BLaER1 treated with 17β-estradiol and CSF1 and Interleukin-3, amounts not matched to agents 10 nM and 100 nM (cell line): ENCODE data around the gene YAF2.
"Not testable (repeated sequence)": the region's sequence is repeated elsewhere in the genome, so short reads cannot be mapped to it uniquely, and the experiment has no call there.

Experiments
- H3K27ac ChIP-seq, 11 experiments: shearing (Covaris generic); formaldehyde crosslinking; 2 replicates each; pipeline ENCODE4 v1.8.1; 2022
- H3K27me3 ChIP-seq, 11 experiments: shearing (Covaris generic); formaldehyde crosslinking; 2 replicates each; pipeline ENCODE4 v1.8.1; 2022
- H3K36me3 ChIP-seq, 11 experiments: shearing (Covaris generic); formaldehyde crosslinking; 2 replicates each; pipeline ENCODE4 v1.8.1; 2022
- H3K4me1 ChIP-seq, 10 experiments: shearing (Covaris generic); formaldehyde crosslinking; 2 replicates each; pipeline ENCODE4 v1.8.1; 2022
- H3K4me2 ChIP-seq, 11 experiments: shearing (Covaris generic); formaldehyde crosslinking; 2 replicates each; pipeline ENCODE4 v1.8.1; 2022
- H3K4me3 ChIP-seq, 10 experiments: shearing (Covaris generic); formaldehyde crosslinking; 2 replicates each; pipeline ENCODE4 v1.8.1; 2022
- H3K9ac ChIP-seq, 11 experiments: shearing (Covaris generic); formaldehyde crosslinking; 2 replicates each; pipeline ENCODE4 v1.8.1; 2022
- H3K9me3 ChIP-seq, 11 experiments: shearing (Covaris generic); formaldehyde crosslinking; replicated peaks in 1 of 11; 2 replicates each; pipeline ENCODE4 v1.8.1; 2022
- H4K20me1 ChIP-seq, 11 experiments: shearing (Covaris generic); formaldehyde crosslinking; 2 replicates each; pipeline ENCODE4 v1.8.1; 2022
- Cebpa-rat ChIP-seq, 11 experiments: shearing (Covaris generic); IDR thresholded peaks; 2 replicates each; pipeline ENCODE4 v1.8.1; 2022

YAF2 gene

GRCh38 chr12:42217656-42218055 lies 20.4 kb downstream of the YAF2 start:
- H3K9ac ChIP-seq: no peak overlapping the region

GRCh38 chr12:42216737-42217136 lies 21.3 kb downstream of the YAF2 start:
- no peaks in the 10 kb centered on the region for H3K27me3 ChIP-seq
- H3K9ac ChIP-seq: no peak overlapping the region
- peaks cover 0 to 11% (median 0%) of the 10 kb centered on the region in 10 experiments; a peak in 3 of 20 replicates for H3K4me1 ChIP-seq
- H4K20me1 ChIP-seq: peaks cover 4 to 66% (median 15%) of the 10 kb centered on the region in 11 experiments; a peak in 14 of 22 replicates
- no peak overlapping the region for H3K4me2 ChIP-seq
- TF ChIP-seq Cebpa-rat (IDR thresholded peaks at IDR 0.05): no peak
- peaks cover 0 to 31% (median 14%) of the 10 kb centered on the region in 11 experiments; a peak in 13 of 22 replicates for H3K36me3 ChIP-seq
- H3K9me3 ChIP-seq: 0 out of 22 replicates have a peak, but pooled peaks cover 0 to 9% (median 0%) of the 10 kb centered on the region in 11 experiments
- H3K4me3 ChIP-seq: no peak overlapping the region
- no peak overlapping the region for H3K27ac ChIP-seq

More at GRCh38 chr12:42217656-42218055, 20.4 kb downstream of the YAF2 start:
- Histone ChIP-seq H3K4me2 (no peak overlapping the region), H3K4me1 (peaks cover 0 to 11% (median 0%) of the 10 kb centered on the region in 10 experiments; a peak in 3 of 20 replicates), H3K9me3 (0 out of 22 replicates have a peak, but pooled peaks cover 0 to 9% (median 0%) of the 10 kb centered on the region in 11 experiments), H4K20me1 (peaks cover 4 to 60% (median 13%) of the 10 kb centered on the region in 11 experiments; a peak in 14 of 22 replicates), H3K36me3 (peaks cover 0 to 31% (median 14%) of the 10 kb centered on the region in 11 experiments; a peak in 13 of 22 replicates), H3K4me3 (no peak overlapping the region), H3K27me3 (no peaks in the 10 kb centered on the region), H3K27ac (no peak overlapping the region)
- TF ChIP-seq Cebpa-rat (IDR thresholded peaks at IDR 0.05): no peak

GRCh38 chr12:42215759-42216158 lies 22.3 kb downstream of the YAF2 start:
- not testable (repeated sequence) for H3K27ac ChIP-seq, H3K27me3 ChIP-seq, H3K9ac ChIP-seq, H3K9me3 ChIP-seq, H3K4me3 ChIP-seq
- Histone ChIP-seq H3K4me1 (peaks cover 0 to 11% (median 0%) of the 10 kb centered on the region in 10 experiments; a peak in 3 of 20 replicates), H4K20me1 (peaks cover 4 to 67% (median 15%) of the 10 kb centered on the region in 11 experiments; a peak in 15 of 22 replicates), H3K4me2 (0 out of 22 replicates have a peak overlapping the region, but pooled peaks of 1 of the 11 experiments have one; percentile 4), H3K36me3 (peaks cover 0 to 28% (median 12%) of the 10 kb centered on the region in 11 experiments; a peak in 13 of 22 replicates)

DNA sequence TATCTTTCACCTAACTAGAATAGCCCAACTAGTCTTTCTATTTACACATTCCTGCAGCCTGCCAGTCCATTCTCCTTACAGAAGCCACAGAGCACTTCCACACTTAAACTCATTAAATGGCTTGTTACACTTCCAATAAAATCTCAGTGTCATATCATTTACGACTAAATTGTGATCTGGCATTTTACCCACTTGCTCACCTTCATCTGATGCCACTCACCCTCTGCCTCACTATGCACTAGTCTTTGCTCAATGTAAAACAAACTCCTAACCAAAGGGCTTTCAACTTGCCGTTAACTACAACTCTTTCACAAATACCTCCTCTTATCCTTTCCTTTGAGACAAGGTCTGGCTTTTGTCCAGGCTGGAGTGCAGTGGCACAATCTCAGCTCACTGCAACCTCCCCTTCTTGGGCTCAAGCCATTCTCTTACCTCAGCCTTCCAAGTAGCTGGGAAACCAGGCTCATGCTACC lies 24.1 kb downstream of the YAF2 start:
- Histone ChIP-seq H4K20me1 (peaks cover 3 to 50% (median 15%) of the 10 kb centered on the region in 11 experiments; a peak in 15 of 22 replicates), H3K4me2 (no peak overlapping the region), H3K9ac (no peak overlapping the region), H3K4me1 (peaks cover 0 to 11% (median 0%) of the 10 kb centered on the region in 10 experiments; a peak in 3 of 20 replicates), H3K9me3 (0 out of 22 replicates have a peak, but pooled peaks cover 0 to 5% (median 0%) of the 10 kb centered on the region in 11 experiments), H3K36me3 (peaks cover 13 to 35% (median 23%) of the 10 kb centered on the region in 11 experiments), H3K27ac (no peak overlapping the region), H3K4me3 (no peak overlapping the region), H3K27me3 (no peaks in the 10 kb centered on the region)
- TF ChIP-seq Cebpa-rat (IDR thresholded peaks at IDR 0.05): no peak

DNA sequence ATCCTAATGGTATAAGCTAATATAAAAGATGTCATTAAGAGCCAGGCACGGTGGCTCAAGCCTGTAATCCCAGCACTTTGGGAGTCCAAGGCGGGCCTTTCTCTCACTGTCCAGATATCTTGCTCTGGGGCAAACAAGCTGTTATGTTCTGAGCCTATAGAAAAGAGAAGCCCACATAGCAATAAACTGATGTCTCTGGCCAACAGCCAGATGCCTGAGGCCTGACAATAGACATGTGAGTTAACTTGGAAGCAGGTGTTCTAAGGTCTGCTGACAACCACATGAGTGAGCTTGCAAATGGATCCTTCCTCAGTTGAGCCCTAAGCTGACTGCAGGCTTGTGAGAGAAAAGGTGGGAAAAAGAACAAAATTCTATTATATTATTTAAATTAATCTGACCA lies 25.0 kb downstream of the YAF2 start:
- no peak overlapping the region for H3K9ac ChIP-seq
- H3K27ac ChIP-seq: no peak overlapping the region
- H3K9me3 ChIP-seq: no peaks in the 10 kb centered on the region
- H3K4me2 ChIP-seq: no peak overlapping the region
- H3K27me3 ChIP-seq: no peaks in the 10 kb centered on the region
- no peak overlapping the region for H3K4me3 ChIP-seq
- peaks cover 0 to 11% (median 0%) of the 10 kb centered on the region in 10 experiments; a peak in 3 of 20 replicates for H3K4me1 ChIP-seq
- peaks cover 22 to 40% (median 32%) of the 10 kb centered on the region in 11 experiments for H3K36me3 ChIP-seq
- no peak for TF ChIP-seq Cebpa-rat (IDR thresholded peaks at IDR 0.05)
- peaks cover 0 to 48% (median 15%) of the 10 kb centered on the region in 11 experiments; a peak in 13 of 22 replicates for H4K20me1 ChIP-seq

GRCh38 chr12:42208574-42208973 lies 29.5 kb downstream of the YAF2 start:
- Histone ChIP-seq H3K4me2 (no peak overlapping the region), H3K27me3 (no peaks in the 10 kb centered on the region), H3K4me1 (no peaks in the 10 kb centered on the region), H3K4me3 (no peak overlapping the region), H3K27ac (no peak overlapping the region), H3K9ac (no peak overlapping the region), H4K20me1 (peaks cover 0 to 23% (median 6%) of the 10 kb centered on the region in 11 experiments; a peak in 8 of 22 replicates), H3K36me3 (peaks cover 28 to 66% (median 54%) of the 10 kb centered on the region in 11 experiments), H3K9me3 (no peaks in the 10 kb centered on the region)
- no peak for TF ChIP-seq Cebpa-rat (IDR thresholded peaks at IDR 0.05)

- Histone ChIP-seq H3K9me3 (no peaks in the 10 kb centered on the region), H3K4me2 (no peak overlapping the region), H3K36me3 (peaks cover 22 to 82% (median 63%) of the 10 kb centered on the region in 11 experiments), H3K4me3 (no peak overlapping the region), H3K27me3 (no peaks in the 10 kb centered on the region), H3K27ac (no peak overlapping the region), H3K4me1 (no peaks in the 10 kb centered on the region; a peak in 1 of 20 replicates), H4K20me1 (peaks cover 0 to 10% (median 0%) of the 10 kb centered on the region in 11 experiments; a peak in 2 of 22 replicates), H3K9ac (no peak overlapping the region)
- TF ChIP-seq Cebpa-rat (IDR thresholded peaks at IDR 0.05): no peak
These were observed 33.2 kb downstream of the YAF2 start for GRCh38 chr12:42204819-42205218.

- no peak for TF ChIP-seq Cebpa-rat (IDR thresholded peaks at IDR 0.05)
- Histone ChIP-seq H3K4me1 (no peaks in the 10 kb centered on the region; a peak in 1 of 20 replicates), H3K27ac (no peak overlapping the region), H3K4me3 (no peak overlapping the region), H3K27me3 (no peaks in the 10 kb centered on the region), H3K9me3 (no peaks in the 10 kb centered on the region), H4K20me1 (peaks cover 0 to 11% (median 0%) of the 10 kb centered on the region in 11 experiments; a peak in 2 of 22 replicates), H3K36me3 (peaks cover 19 to 79% (median 58%) of the 10 kb centered on the region in 11 experiments), H3K9ac (no peak overlapping the region), H3K4me2 (no peak overlapping the region)
These were observed 33.7 kb downstream of the YAF2 start for GRCh38 chr12:42204362-42204761.

DNA sequence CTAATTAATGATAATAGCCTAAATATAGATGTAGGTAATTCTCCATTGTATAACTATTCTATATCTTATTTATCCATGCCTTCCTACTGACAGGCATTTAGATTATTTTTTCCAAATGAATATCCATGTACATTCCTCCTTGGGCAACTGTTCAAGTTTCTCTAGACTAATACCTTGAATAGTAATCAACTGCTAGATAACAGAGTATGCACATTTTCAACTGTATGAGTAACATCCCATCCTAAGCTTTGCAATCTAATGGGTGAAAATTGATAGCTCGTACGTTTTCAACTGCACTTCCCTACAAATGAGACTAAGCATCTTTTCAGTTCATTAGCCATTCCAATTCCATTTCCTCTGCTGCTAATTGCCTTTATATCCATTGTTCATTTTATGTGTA lies 37.0 kb downstream of the YAF2 start:
- no peak overlapping the region for H3K4me2 ChIP-seq
- TF ChIP-seq Cebpa-rat (IDR thresholded peaks at IDR 0.05): no peak
- peaks cover 0 to 23% (median 3%) of the 10 kb centered on the region in 11 experiments; a peak in 3 of 22 replicates for H4K20me1 ChIP-seq
- H3K4me1 ChIP-seq: no peaks in the 10 kb centered on the region; a peak in 1 of 20 replicates
- H3K27ac ChIP-seq: no peak overlapping the region
- no peak overlapping the region for H3K4me3 ChIP-seq
- no peak overlapping the region for H3K9ac ChIP-seq
- no peaks in the 10 kb centered on the region for H3K27me3 ChIP-seq
- peaks cover 30 to 80% (median 58%) of the 10 kb centered on the region in 11 experiments for H3K36me3 ChIP-seq
- H3K9me3 ChIP-seq: no peaks in the 10 kb centered on the region
